Panc1 (cell line): ENCODE measurements around the gene RBPMS2. TPM values are rescaled to one million over a fixed set of nuclear protein-coding genes. Genes with fewer than 3 reads are reported as not detected.

Source experiments
- ATAC-seq: fragments of 200-7000 bp; cut with Tn5 transposase; 2 replicates; pipeline ENCODE4 v1.9.1; 2020; ENCODE audit warnings: mild to moderate bottlenecking, moderate library complexity
- BruUV-seq: library from RNA; stranded (reverse); fragments of 400-500 nt; replicated peaks from 2 replicates; lab custom pipeline; 2021; lab: Mats Ljungman, UMichigan
- CTCF ChIA-PET: fragments of 300-600 bp; sonication (Branson Sonifier 250); formaldehyde crosslinking; loops from one replicate; lab custom pipeline; 2022; ENCODE audit warnings: antibody characterized with exemption; lab: Charles Lee
- POLR2A ChIA-PET: fragments of 300-600 bp; sonication (Branson Sonifier 250); formaldehyde crosslinking; loops from one replicate; lab custom pipeline; 2022; ENCODE audit warnings: antibody characterized with exemption; lab: Charles Lee
- DNase-seq: peaks from one replicate; pipeline ENCODE4 v3.0.0-alpha.2; 2010; ENCODE audit warnings: low read depth, low spot score
- H3K27ac ChIP-seq: 2 replicates; pipeline ENCODE4 v1.5.1; 2011; ENCODE audit warnings: mild to moderate bottlenecking, low read length, inconsistent platforms
- H3K27me3 ChIP-seq: fragments of 200-500 bp; sonication (Bioruptor generic); 2 replicates; pipeline ENCODE4 v1.6.0; 2014; ENCODE audit warnings: low read length, inconsistent platforms; ENCODE audit not compliant: control insufficient read depth, insufficient read depth
- H3K36me3 ChIP-seq: fragments of 200-500 bp; sonication (Bioruptor generic); 2 replicates; pipeline ENCODE4 v1.5.1; 2014; ENCODE audit warnings: inconsistent platforms, mild to moderate bottlenecking, low read length, moderate library complexity; ENCODE audit not compliant: control insufficient read depth, insufficient read depth
- H3K4me1 ChIP-seq: 2 replicates; pipeline ENCODE4 v1.5.1; 2011; ENCODE audit warnings: inconsistent platforms, mild to moderate bottlenecking, low read length, moderate library complexity; ENCODE audit not compliant: control insufficient read depth, insufficient read depth
- H3K4me3 ChIP-seq, 2 experiments: 2 replicates each; pipeline ENCODE4 v1.5.1; 2011 to 2012; ENCODE audit warnings: low read depth in 2 of 2, low read length in 2 of 2, mild to moderate bottlenecking in 2 of 2, inconsistent platforms in 1 of 2, moderate library complexity in 1 of 2
- H3K9me3 ChIP-seq: fragments of 200-500 bp; sonication (Bioruptor generic); 2 replicates; pipeline ENCODE4 v1.5.1; 2014; ENCODE audit warnings: low read depth, mild to moderate bottlenecking, inconsistent platforms, low read length, moderate library complexity; ENCODE audit not compliant: control insufficient read depth, insufficient read depth
- CTCF ChIP-seq: fragments of 450-650 bp; IDR thresholded peaks from 2 replicates; pipeline ENCODE4 v1.5.1; 2017; ENCODE audit warnings: mild to moderate bottlenecking
- POLR2AphosphoS5 ChIP-seq: IDR thresholded peaks from 2 replicates; pipeline ENCODE4 v1.6.1; 2012; ENCODE audit warnings: mild to moderate bottlenecking, low read depth, low read length, moderate library complexity
- REST ChIP-seq, 2 experiments: IDR thresholded peaks; 2 replicates each; pipeline ENCODE4 v1.6.1; 2011 to 2012; ENCODE audit warnings: low read depth in 2 of 2, control low read depth in 1 of 2, low read length in 1 of 2, mild to moderate bottlenecking in 1 of 2, moderate library complexity in 1 of 2; ENCODE audit not compliant: insufficient read depth in 1 of 2
- SIN3A ChIP-seq: IDR thresholded peaks from 2 replicates; pipeline ENCODE4 v1.6.1; 2012; ENCODE audit warnings: low read depth, mild to moderate bottlenecking, low read length, moderate library complexity, borderline replicate concordance; ENCODE audit not compliant: insufficient read depth
- TCF7L2 ChIP-seq: IDR thresholded peaks from 2 replicates; pipeline ENCODE4 v1.6.1; 2011; ENCODE audit warnings: mild to moderate bottlenecking, low read depth, low read length, inconsistent platforms
- in situ Hi-C: cut with HindIII; loops from 2 replicates; pipeline ENCODE4 v1.10.0; 2016; ENCODE audit warnings: low sequenced_read_pairs, low pct_unique_long_range_greater_than_20kb
- intact Hi-C: fragments of 100-400 bp; cut with micrococcal nuclease; formaldehyde crosslinking; loops from one replicate; pipeline ENCODE4 v1.10.0; 2022; ENCODE audit not compliant: unreplicated experiment
- total RNA-seq: library from RNA; stranded (reverse); gene quantifications from one replicate; pipeline ENCODE4 v1.2.1, GENCODE V29; 2021; ENCODE audit not compliant: unreplicated experiment

Gene RBPMS2
- total RNA-seq, 1 experiment from 2014 or later, result 33.7 TPM

GRCh38 chr15:64774037-64774628 lies 1.3 kb downstream of the RBPMS2 start:
- Histone ChIP-seq H3K4me3 (peak overlapping the region; percentile 40 to 69), H3K9me3 (no peaks in the 10 kb centered on the region), H3K27ac (peak overlapping the region; percentile 74), H3K27me3 (no peaks in the 10 kb centered on the region), H3K36me3 (no peaks in the 10 kb centered on the region), H3K4me1 (peaks cover 15% of the 10 kb centered on the region)
- in situ Hi-C loops, result no loop called here
- TF ChIP-seq TCF7L2, result no peak
- no peak for TF ChIP-seq POLR2AphosphoS5
- TF ChIP-seq CTCF, result no peak
- TF ChIP-seq SIN3A, result no peak
- no peak for TF ChIP-seq REST (IDR thresholded peaks at IDR 0.05; ENCODE audit: insufficient read depth in 1 of 2, low read depth in 2 of 2, low read length in 1 of 2)
- no TSS peak for BruUV-seq
- ChIA-PET POLR2A (interaction anchor here (0.5 kb wide), 1 partner anchor 66 kb away, joined by 4 read pairs; no protein-coding TSS in a partner anchor), CTCF (interaction anchor here (0.5 kb wide), 1 partner anchor 46 kb away, joined by 5 read pairs; no protein-coding TSS in a partner anchor)
- DNase-seq, result no peak
- 0 out of 2 replicates have a peak, but pooled peaks have one; percentile 18 for ATAC-seq
- intact Hi-C loops, result no loop called here

- ChIA-PET CTCF (interaction anchor here (0.6 kb wide), 1 partner anchor 1428 kb away, joined by 3 read pairs; no protein-coding TSS in a partner anchor), POLR2A (interaction anchor here (0.5 kb wide), 1 partner anchor 66 kb away, joined by 4 read pairs; no protein-coding TSS in a partner anchor)
- Histone ChIP-seq H3K4me1 (peaks cover 15% of the 10 kb centered on the region), H3K27ac (no peak overlapping the region), H3K9me3 (no peaks in the 10 kb centered on the region), H3K4me3 (peak overlapping the region in 1 of 2 experiments; percentile 69; a peak in 1 of 4 replicates), H3K36me3 (no peaks in the 10 kb centered on the region), H3K27me3 (no peaks in the 10 kb centered on the region)
- ATAC-seq, result no peak
- intact Hi-C loops (no loop called here), in situ Hi-C loops (no loop called here)
- BruUV-seq, result no TSS peak
- DNase-seq, result no peak
- TF ChIP-seq SIN3A, result no peak
- no peak for TF ChIP-seq POLR2AphosphoS5
- no peak for TF ChIP-seq REST (IDR thresholded peaks at IDR 0.05; ENCODE audit: insufficient read depth in 1 of 2, low read depth in 2 of 2, low read length in 1 of 2)
- no peak for TF ChIP-seq TCF7L2
- no peak for TF ChIP-seq CTCF
These were observed 1.8 kb downstream of the RBPMS2 start for GRCh38 chr15:64773606-64774005.
